DND-41 (cell line): ENCODE data around the gene ABL2.

Experiments used
- EZH2 ChIP-seq: IDR thresholded peaks from 3 replicates; pipeline ENCODE4 v1.6.1; 2012; ENCODE audit warnings: borderline replicate concordance, low read depth, mild to moderate bottlenecking, moderate library complexity, low read length, inconsistent platforms; ENCODE audit not compliant: severe bottlenecking
- TF ChIP-seq, protein P1 (sequence below): IDR thresholded peaks from 2 replicates; pipeline ENCODE4 v1.5.1; 2012; ENCODE audit warnings: borderline replicate concordance, low read length, moderate library complexity, mild to moderate bottlenecking; ENCODE audit not compliant: poor library complexity, severe bottlenecking; ENCODE audit errors: extremely low read depth

DNA sequence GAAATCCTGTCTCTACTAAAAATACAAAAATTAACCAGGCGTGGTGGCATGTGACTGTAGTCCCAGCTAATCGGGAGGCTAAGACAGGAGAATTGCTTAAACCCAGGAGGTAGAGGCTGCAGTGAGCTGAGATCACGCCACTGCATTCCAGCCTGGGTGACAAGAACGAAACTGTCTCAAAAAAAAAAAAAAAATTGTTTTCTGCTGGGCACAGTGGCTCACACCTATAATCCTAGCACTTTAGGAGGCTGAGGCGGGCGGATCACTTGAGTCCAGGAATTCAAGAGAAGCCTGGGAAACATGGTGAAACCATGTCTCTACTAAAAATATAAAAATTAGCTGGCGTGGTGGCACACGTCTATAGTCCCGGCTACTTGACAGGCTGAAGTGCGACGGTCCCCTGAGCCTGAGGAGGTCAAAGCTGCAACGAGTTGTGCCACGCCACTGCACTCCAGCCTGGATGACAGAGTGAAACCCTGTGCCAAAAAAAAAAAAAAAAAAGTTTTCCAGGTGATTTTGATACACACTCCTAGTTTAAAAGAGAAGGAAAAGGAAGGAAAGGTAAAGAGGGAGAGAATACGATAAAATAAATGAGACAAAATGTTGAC is 31.7 kb downstream of the ABL2 start:
- TF ChIP-seq, protein P1, sequence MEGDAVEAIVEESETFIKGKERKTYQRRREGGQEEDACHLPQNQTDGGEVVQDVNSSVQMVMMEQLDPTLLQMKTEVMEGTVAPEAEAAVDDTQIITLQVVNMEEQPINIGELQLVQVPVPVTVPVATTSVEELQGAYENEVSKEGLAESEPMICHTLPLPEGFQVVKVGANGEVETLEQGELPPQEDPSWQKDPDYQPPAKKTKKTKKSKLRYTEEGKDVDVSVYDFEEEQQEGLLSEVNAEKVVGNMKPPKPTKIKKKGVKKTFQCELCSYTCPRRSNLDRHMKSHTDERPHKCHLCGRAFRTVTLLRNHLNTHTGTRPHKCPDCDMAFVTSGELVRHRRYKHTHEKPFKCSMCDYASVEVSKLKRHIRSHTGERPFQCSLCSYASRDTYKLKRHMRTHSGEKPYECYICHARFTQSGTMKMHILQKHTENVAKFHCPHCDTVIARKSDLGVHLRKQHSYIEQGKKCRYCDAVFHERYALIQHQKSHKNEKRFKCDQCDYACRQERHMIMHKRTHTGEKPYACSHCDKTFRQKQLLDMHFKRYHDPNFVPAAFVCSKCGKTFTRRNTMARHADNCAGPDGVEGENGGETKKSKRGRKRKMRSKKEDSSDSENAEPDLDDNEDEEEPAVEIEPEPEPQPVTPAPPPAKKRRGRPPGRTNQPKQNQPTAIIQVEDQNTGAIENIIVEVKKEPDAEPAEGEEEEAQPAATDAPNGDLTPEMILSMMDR = no peak
- no peak for TF ChIP-seq EZH2
